Heart left ventricle (tissue), 13 donors: ENCODE data around the gene NNMT.

Experiments used
- CTCF ChIP-seq, 12 donors: fragments of 200-600 bp; sonication (generic) in 4 of 12; IDR thresholded peaks; one replicate each; pipeline versions ENCODE4 v1.5.0 to v1.8.0; 2018 to 2022; ENCODE audit warnings: antibody characterized with exemption in 12 of 12, mild to moderate bottlenecking in 5 of 12
- POLR2A ChIP-seq, 2 donors: fragments of 450-650 bp; IDR thresholded peaks; one replicate each; pipeline ENCODE4 v1.6.1; 2017; ENCODE audit warnings: antibody characterized with exemption in 2 of 2, mild to moderate bottlenecking in 2 of 2, moderate library complexity in 2 of 2
- donor health status: ischemic (EF 13 %, LVEDD 7.1; RV severe dilation, severe dysfunction).
- donor health status: DM: no; HTN: yes; CAD: no.
- donor health status: DM: no; HTN: no; CAD: no.
- donor health status: ischemic (EF 25% LVEDD 6.9; RV normal size, moderate dysfunction).
- donor health status: ischemic (EF 25% LVEDD 5.7; RV mildly dilated, moderate dysfunction).
- donor health status: ischemic (EF 35%, LVEDD 5.7; RV mildly dilated, moderate dysfunction).
- donor health status: nonischemic (EF 11% LVEDD 7.7; RV severe dilation, severe dysfunction).
- donor health status: DM: yes; HTN: yes; CAD: no.
- donor health status: PGD.
- donor health status: ischemic (EF 29% LVEDD 5.4; RV normal size, mild dysfunction).
- donor health status: nonischemic (EF 23%, LVEDD 6.1; RV moderate dilation, normal function).

GRCh38 chr11:114308689-114309089 lies 12.5 kb downstream of the NNMT start:
- TF ChIP-seq CTCF (IDR thresholded peaks at IDR 0.05) (no peak), POLR2A (IDR thresholded peaks at IDR 0.05) (no peak)
